ENCODE results near the gene TCTN3.

- TF ChIP-seq CTCF (IDR thresholded peaks at IDR 0.05) (no peak), POLR2A (IDR thresholded peaks at IDR 0.05) (no peak), POLR2AphosphoS5 (IDR thresholded peaks at IDR 0.05) (no peak)
Observed at GRCh38 chr10:95628786-95629185, 64.9 kb downstream of the TCTN3 start.

Data from prostate gland (tissue), 2 donors.